Endothelial cell of umbilical vein (primary cell): ENCODE measurements around the gene ZBTB7A.

Source experiments
- EZH2 ChIP-seq: IDR thresholded peaks from 2 replicates; pipeline ENCODE4 v1.6.1; 2012; ENCODE audit warnings: borderline replicate concordance, low read depth, mild to moderate bottlenecking, moderate library complexity, low read length, inconsistent platforms; ENCODE audit not compliant: severe bottlenecking
- GATA2 ChIP-seq: IDR thresholded peaks from 2 replicates; pipeline ENCODE4 v1.7.0; 2011; ENCODE audit warnings: low read depth, mild to moderate bottlenecking, moderate library complexity, mixed read lengths, low read length; ENCODE audit not compliant: insufficient read length, insufficient read depth
- MYC ChIP-seq: IDR thresholded peaks from one replicate; pipeline ENCODE4 v1.6.1; 2011; ENCODE audit warnings: mild to moderate bottlenecking, low read depth, low read length
- POLR2A ChIP-seq: IDR thresholded peaks from 2 replicates; pipeline ENCODE4 v1.6.1; 2012; ENCODE audit warnings: low read depth, mild to moderate bottlenecking, control low read depth, low read length
- POLR2AphosphoS5 ChIP-seq: IDR thresholded peaks from 2 replicates; pipeline ENCODE4 v1.6.1; 2012; ENCODE audit warnings: low read depth, mild to moderate bottlenecking, control low read depth, low read length, moderate library complexity; ENCODE audit not compliant: insufficient read depth
- TF ChIP-seq, protein P1 (sequence below), 2 donors: IDR thresholded peaks; 1 replicate in 1 of 2; 2 replicates in 1 of 2; pipeline ENCODE4 v1.5.1; 2011; ENCODE audit warnings: low read length in 2 of 2, mild to moderate bottlenecking in 2 of 2, moderate library complexity in 2 of 2, control low read depth in 1 of 2, inconsistent platforms in 1 of 2, low read depth in 1 of 2; ENCODE audit not compliant: insufficient read depth in 1 of 2; ENCODE audit errors: extremely low read depth in 1 of 2
- TF ChIP-seq, protein P2 (sequence below): IDR thresholded peaks from 2 replicates; pipeline ENCODE4 v1.6.1; 2011; ENCODE audit not compliant: insufficient read depth, insufficient read length

DNA sequence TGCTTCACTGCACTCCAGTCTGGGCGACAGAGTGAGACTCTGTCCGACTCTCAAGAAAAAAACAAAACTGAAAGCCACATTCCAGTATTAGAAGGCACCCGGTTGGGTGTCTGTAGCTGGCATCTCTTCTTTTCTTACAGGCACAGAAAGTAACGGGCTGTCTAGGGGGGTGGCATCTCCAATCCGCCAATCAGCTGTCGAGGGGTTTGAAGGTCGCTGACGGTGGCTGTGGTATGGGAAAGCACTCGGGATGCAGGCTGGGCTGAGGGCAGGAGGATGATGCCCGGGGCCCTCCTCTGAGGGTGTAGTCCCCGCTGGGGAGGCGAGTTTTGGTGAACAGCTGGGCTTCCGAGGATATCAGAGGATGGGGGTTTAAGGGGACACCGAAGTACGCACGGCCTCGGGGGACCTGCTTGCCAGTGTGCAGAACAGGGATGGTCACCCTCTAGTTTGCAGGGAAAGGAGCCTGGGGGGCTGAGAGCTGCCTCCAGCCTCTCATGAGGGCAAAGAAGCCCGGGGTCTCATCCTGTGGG is 27.0 kb upstream of the ZBTB7A start:
- no peak for TF ChIP-seq POLR2A
- TF ChIP-seq, protein P1, sequence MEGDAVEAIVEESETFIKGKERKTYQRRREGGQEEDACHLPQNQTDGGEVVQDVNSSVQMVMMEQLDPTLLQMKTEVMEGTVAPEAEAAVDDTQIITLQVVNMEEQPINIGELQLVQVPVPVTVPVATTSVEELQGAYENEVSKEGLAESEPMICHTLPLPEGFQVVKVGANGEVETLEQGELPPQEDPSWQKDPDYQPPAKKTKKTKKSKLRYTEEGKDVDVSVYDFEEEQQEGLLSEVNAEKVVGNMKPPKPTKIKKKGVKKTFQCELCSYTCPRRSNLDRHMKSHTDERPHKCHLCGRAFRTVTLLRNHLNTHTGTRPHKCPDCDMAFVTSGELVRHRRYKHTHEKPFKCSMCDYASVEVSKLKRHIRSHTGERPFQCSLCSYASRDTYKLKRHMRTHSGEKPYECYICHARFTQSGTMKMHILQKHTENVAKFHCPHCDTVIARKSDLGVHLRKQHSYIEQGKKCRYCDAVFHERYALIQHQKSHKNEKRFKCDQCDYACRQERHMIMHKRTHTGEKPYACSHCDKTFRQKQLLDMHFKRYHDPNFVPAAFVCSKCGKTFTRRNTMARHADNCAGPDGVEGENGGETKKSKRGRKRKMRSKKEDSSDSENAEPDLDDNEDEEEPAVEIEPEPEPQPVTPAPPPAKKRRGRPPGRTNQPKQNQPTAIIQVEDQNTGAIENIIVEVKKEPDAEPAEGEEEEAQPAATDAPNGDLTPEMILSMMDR (IDR thresholded peaks at IDR 0.05; ENCODE audit: extremely low read depth in 1 of 2, insufficient read depth in 1 of 2, low read depth in 1 of 2, low read length in 2 of 2): no peak
- TF ChIP-seq EZH2: no peak
- TF ChIP-seq POLR2AphosphoS5: no peak
- TF ChIP-seq, protein P2, sequence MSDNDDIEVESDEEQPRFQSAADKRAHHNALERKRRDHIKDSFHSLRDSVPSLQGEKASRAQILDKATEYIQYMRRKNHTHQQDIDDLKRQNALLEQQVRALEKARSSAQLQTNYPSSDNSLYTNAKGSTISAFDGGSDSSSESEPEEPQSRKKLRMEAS: no peak
- no peak for TF ChIP-seq GATA2
- no peak for TF ChIP-seq MYC
